Activated CD8-positive, alpha-beta T cell treated with anti-CD3 and anti-CD28 coated beads, Interleukin-2, amount 10 ng/mL, durations not matched to agents 7 days and 5 days (primary cell): Measurements from ENCODE around the gene HGFAC. TPM values are rescaled to one million over a fixed set of nuclear protein-coding genes. Genes with fewer than 3 reads are reported as not detected.

Experiments
- ATAC-seq: fragments of 150-1000 bp; cut with Tn5 transposase; one replicate; pipeline ENCODE4 v1.10.0; 2021; ENCODE audit warnings: moderate library complexity
- CTCF ChIA-PET: fragments of 350-600 bp; sonication (Branson Sonifier 250); formaldehyde crosslinking; loops from one replicate; lab custom pipeline; 2021; ENCODE audit warnings: antibody characterized with exemption; lab: Charles Lee
- POLR2A ChIA-PET: fragments of 350-600 bp; sonication (Branson Sonifier 250); formaldehyde crosslinking; loops from one replicate; lab custom pipeline; 2021; ENCODE audit warnings: antibody characterized with exemption; lab: Charles Lee
- DNase-seq: peaks from one replicate; pipeline ENCODE4 v3.0.0-alpha.2; 2020
- H3K27ac Mint-ChIP-seq: one replicate; pipeline ENCODE4 v1.8.0; 2021; ENCODE audit warnings: mild to moderate bottlenecking, mixed read lengths
- H3K27me3 Mint-ChIP-seq: one replicate; pipeline ENCODE4 v1.8.0; 2021; ENCODE audit warnings: low read depth, mixed read lengths
- H3K36me3 Mint-ChIP-seq: one replicate; pipeline ENCODE4 v1.8.0; 2021; ENCODE audit warnings: low read depth, mixed read lengths
- H3K4me1 Mint-ChIP-seq: one replicate; pipeline ENCODE4 v1.8.0; 2021; ENCODE audit warnings: low read depth, mixed read lengths
- H3K4me3 Mint-ChIP-seq: one replicate; pipeline ENCODE4 v1.8.0; 2021; ENCODE audit warnings: mild to moderate bottlenecking, mixed read lengths
- H3K9me3 Mint-ChIP-seq: one replicate; pipeline ENCODE4 v1.8.0; 2022; ENCODE audit warnings: mixed read lengths; ENCODE audit not compliant: insufficient read depth
- total RNA-seq, 2 experiments: library from RNA; stranded (reverse); gene quantifications; one replicate each; pipeline ENCODE4 v1.2.3, GENCODE V29; 2021

HGFAC gene
- total RNA-seq, 2 experiments from 2014 or later = not detected

- no peaks in the 10 kb centered on the region for H3K9me3 Mint-ChIP-seq
- H3K27ac Mint-ChIP-seq = no peak overlapping the region
- ChIA-PET CTCF (no interaction called here), POLR2A (no interaction called here)
- no peaks in the 10 kb centered on the region for H3K36me3 Mint-ChIP-seq
- no peak for ATAC-seq
- no peaks in the 10 kb centered on the region for H3K27me3 Mint-ChIP-seq
- H3K4me3 Mint-ChIP-seq = no peak overlapping the region
- DNase-seq = no peak
- H3K4me1 Mint-ChIP-seq = no peaks in the 10 kb centered on the region
Observed at GRCh38 chr4:3432381-3432790, 9.4 kb upstream of the HGFAC start.

DNA sequence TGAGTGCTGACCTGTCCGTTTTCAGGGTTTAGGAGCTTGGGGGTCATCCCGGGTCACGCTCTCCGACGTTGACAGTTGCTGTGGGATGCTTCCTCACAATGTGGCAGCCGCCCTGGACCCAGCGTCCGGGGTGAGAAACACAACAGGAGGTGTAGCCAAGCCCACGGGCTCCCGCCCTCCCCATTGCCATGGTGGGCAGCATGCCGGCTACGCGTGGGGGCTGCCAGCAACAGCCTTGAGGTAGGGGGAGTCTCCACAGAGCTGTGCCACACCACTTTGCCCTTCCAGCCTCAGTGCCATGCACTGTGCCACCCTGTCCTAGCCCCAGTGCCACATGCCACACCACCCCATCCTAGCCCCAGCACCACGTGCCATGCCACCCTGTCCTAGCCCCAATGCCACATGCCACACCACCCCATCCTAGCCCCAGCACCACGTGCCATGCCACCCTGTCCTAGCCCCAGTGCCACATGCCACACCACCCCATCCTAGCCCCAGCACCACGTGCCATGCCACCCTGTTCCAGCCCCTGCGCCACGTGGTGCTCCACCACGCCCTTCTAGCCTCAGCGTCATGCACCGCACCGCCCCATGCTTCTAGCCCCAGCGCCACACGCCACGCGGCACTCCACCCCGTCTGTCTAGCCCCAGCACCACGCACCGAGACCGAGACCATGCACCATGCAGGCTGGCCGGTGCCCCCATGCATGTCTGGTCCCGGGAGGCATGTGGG lies 8.5 kb upstream of the HGFAC start:
- POLR2A ChIA-PET = no interaction called here
- ATAC-seq (no peak), DNase-seq (no peak)
- Mint-ChIP-seq H3K36me3 (no peaks in the 10 kb centered on the region), H3K4me1 (no peaks in the 10 kb centered on the region), H3K4me3 (no peak overlapping the region), H3K27ac (no peak overlapping the region), H3K9me3 (no peaks in the 10 kb centered on the region), H3K27me3 (no peaks in the 10 kb centered on the region)
- CTCF ChIA-PET = no interaction called here

GRCh38 chr4:3434881-3435685 lies 6.7 kb upstream of the HGFAC start:
- no peaks in the 10 kb centered on the region for H3K27me3 Mint-ChIP-seq
- no peak overlapping the region for H3K4me3 Mint-ChIP-seq
- ChIA-PET CTCF (no interaction called here), POLR2A (interaction anchor here (0.6 kb wide), 1 partner anchor 136 kb away, joined by 3 read pairs; no protein-coding TSS in a partner anchor)
- no peaks in the 10 kb centered on the region for H3K36me3 Mint-ChIP-seq
- ATAC-seq = no peak
- no peak overlapping the region for H3K27ac Mint-ChIP-seq
- DNase-seq = no peak
- no peaks in the 10 kb centered on the region for H3K4me1 Mint-ChIP-seq
- H3K9me3 Mint-ChIP-seq = no peaks in the 10 kb centered on the region

DNA sequence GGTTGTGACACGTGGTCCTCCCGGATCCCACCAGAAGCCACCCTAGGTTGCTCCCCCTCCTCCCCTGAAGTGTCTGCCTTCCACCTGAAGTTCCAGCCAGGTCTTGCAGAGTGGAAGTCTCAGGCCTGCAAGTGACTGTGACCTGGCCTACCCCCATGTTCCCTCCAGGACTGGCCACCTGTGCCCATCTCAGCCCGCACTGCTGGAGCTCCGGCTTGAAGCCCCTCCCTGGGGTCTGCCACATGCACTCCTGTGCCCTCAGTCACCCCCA lies 6.1 kb upstream of the HGFAC start:
- no peaks in the 10 kb centered on the region for H3K9me3 Mint-ChIP-seq
- ATAC-seq (no peak), DNase-seq (no peak)
- H3K36me3 Mint-ChIP-seq = no peaks in the 10 kb centered on the region
- H3K4me3 Mint-ChIP-seq = no peak overlapping the region
- no peak overlapping the region for H3K27ac Mint-ChIP-seq
- CTCF ChIA-PET = no interaction called here
- POLR2A ChIA-PET = interaction anchor here (0.6 kb wide), 1 partner anchor 136 kb away, joined by 3 read pairs; no protein-coding TSS in a partner anchor
- no peaks in the 10 kb centered on the region for H3K4me1 Mint-ChIP-seq
- H3K27me3 Mint-ChIP-seq = no peaks in the 10 kb centered on the region

GRCh38 chr4:3436048-3436797 lies 5.5 kb upstream of the HGFAC start:
- no peak for DNase-seq
- H3K4me1 Mint-ChIP-seq = no peaks in the 10 kb centered on the region
- no peaks in the 10 kb centered on the region for H3K36me3 Mint-ChIP-seq
- no peak for ATAC-seq
- H3K4me3 Mint-ChIP-seq = no peak overlapping the region
- peak overlapping the region; percentile 30 for H3K27ac Mint-ChIP-seq
- ChIA-PET POLR2A (interaction anchor here (0.6 kb wide), 1 partner anchor 137 kb away, joined by 3 read pairs; no protein-coding TSS in a partner anchor), CTCF (no interaction called here)
- no peaks in the 10 kb centered on the region for H3K9me3 Mint-ChIP-seq
- no peaks in the 10 kb centered on the region for H3K27me3 Mint-ChIP-seq

- CTCF ChIA-PET = no interaction called here
Observed at GRCh38 chr4:3436798-3437581, 4.8 kb upstream of the HGFAC start.

DNA sequence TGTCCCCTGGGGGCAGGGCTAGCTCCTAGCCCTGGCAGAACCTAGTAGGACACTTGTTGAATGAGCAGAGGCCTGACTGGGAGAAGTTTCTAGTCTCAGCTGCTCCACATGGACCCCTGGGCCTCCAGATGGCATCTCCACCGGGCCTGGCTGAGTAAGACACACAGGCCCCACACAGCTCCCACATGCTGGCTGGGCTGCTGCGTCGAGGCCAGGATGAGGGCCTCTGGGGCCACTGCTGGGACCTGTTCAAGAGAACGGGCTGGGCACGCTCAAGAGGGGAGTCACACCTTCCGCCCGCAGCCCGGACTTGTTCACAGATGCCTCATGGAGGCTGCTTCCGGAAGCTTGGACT lies 4.2 kb upstream of the HGFAC start:
- ATAC-seq (no peak), DNase-seq (no peak)
- Mint-ChIP-seq H3K27ac (no peak overlapping the region), H3K4me3 (no peak overlapping the region), H3K27me3 (no peaks in the 10 kb centered on the region), H3K4me1 (no peaks in the 10 kb centered on the region), H3K36me3 (no peaks in the 10 kb centered on the region), H3K9me3 (no peaks in the 10 kb centered on the region)
- ChIA-PET POLR2A (no interaction called here), CTCF (no interaction called here)

More at GRCh38 chr4:3436798-3437581, 4.8 kb upstream of the HGFAC start:
- ATAC-seq = peak; percentile 39
- H3K4me3 Mint-ChIP-seq = no peak overlapping the region
- no peaks in the 10 kb centered on the region for H3K27me3 Mint-ChIP-seq
- no peak overlapping the region for H3K27ac Mint-ChIP-seq
- H3K4me1 Mint-ChIP-seq = no peaks in the 10 kb centered on the region
- POLR2A ChIA-PET = no interaction called here
- H3K36me3 Mint-ChIP-seq = no peaks in the 10 kb centered on the region
- DNase-seq = peak; percentile 25
- H3K9me3 Mint-ChIP-seq = no peaks in the 10 kb centered on the region

DNA sequence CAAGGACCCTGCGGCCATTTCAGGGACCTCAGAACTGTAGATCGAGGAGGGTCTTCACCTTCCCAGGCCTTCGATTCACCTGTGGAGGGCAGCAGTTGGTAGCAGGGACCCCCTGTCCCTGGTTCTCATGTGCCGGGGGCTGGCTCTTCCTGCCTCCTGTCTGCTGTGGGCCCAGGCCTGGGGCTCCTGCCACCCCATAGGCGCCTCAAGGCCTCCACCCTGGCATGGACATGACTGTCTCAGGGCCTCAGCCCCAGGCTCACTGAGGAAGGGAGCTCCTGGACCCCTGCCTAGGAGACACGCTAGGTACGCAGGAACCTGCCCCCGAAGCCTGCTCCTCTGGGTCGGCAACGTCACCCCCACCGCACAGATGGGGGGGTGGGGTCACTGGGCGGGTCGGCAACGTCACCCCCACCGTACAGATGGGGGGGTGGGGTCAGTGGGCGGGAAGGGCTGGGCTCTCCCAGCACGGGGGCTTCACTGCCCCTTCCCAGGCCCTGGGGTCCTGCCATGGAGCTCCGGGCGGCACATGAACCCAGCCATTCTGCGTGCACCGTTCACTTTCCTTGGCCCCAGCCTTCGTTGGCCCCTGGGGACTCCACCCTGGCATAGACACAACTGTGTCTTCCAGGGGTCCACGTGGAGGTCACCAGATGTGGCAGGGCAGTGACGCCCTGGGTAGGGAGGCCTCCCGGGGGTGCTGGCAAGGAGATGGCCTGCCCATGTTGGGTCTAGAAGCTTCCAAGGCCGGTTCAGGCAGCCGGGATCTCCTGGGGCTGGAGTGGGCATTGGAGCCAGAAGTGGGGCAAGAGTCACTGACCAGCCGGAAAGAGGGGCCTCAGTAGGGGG lies 3.5 kb upstream of the HGFAC start:
- DNase-seq (no peak), ATAC-seq (no peak)
- no peak overlapping the region for H3K4me3 Mint-ChIP-seq
- no peak overlapping the region for H3K27ac Mint-ChIP-seq
- H3K4me1 Mint-ChIP-seq = no peaks in the 10 kb centered on the region
- no peaks in the 10 kb centered on the region for H3K36me3 Mint-ChIP-seq
- H3K9me3 Mint-ChIP-seq = no peaks in the 10 kb centered on the region
- POLR2A ChIA-PET = no interaction called here
- no peaks in the 10 kb centered on the region for H3K27me3 Mint-ChIP-seq
- CTCF ChIA-PET = no interaction called here

- Mint-ChIP-seq H3K4me1 (no peaks in the 10 kb centered on the region), H3K27me3 (no peaks in the 10 kb centered on the region), H3K9me3 (no peaks in the 10 kb centered on the region), H3K27ac (no peak overlapping the region), H3K36me3 (no peaks in the 10 kb centered on the region), H3K4me3 (no peak overlapping the region)
- DNase-seq (no peak), ATAC-seq (no peak)
- CTCF ChIA-PET = no interaction called here
- POLR2A ChIA-PET = no interaction called here
Observed at GRCh38 chr4:3438847-3439180, 3.0 kb upstream of the HGFAC start.

GRCh38 chr4:3439391-3439790 lies 2.4 kb upstream of the HGFAC start:
- Mint-ChIP-seq H3K27ac (no peak overlapping the region), H3K36me3 (no peaks in the 10 kb centered on the region), H3K27me3 (no peaks in the 10 kb centered on the region), H3K4me3 (no peak overlapping the region), H3K9me3 (no peaks in the 10 kb centered on the region), H3K4me1 (no peaks in the 10 kb centered on the region)
- CTCF ChIA-PET = no interaction called here
- ATAC-seq (no peak), DNase-seq (no peak)
- POLR2A ChIA-PET = no interaction called here

DNA sequence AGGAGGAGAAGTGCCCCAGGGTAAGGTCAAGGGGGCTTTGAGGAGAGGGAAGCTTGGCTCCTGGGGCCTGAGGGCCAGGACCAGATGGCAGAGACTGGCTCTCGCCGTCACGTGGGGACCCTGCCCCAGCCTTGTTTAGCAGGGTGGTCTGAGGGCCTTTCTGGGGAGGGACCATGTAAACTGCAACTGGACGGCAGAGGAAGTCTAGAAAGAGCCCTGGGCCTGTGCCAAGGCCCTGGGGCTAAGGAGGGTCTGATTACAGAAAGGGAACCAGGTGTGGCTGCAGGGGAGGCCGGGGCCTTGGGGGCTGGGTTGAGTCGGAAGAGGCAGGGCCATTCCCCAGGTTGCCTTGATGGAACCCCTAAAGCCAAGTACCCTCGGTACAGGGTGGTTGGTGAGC lies 1.8 kb upstream of the HGFAC start:
- ATAC-seq = no peak
- Mint-ChIP-seq H3K9me3 (no peaks in the 10 kb centered on the region), H3K36me3 (no peaks in the 10 kb centered on the region), H3K4me1 (no peaks in the 10 kb centered on the region), H3K27ac (no peak overlapping the region), H3K4me3 (no peak overlapping the region), H3K27me3 (no peaks in the 10 kb centered on the region)
- POLR2A ChIA-PET = no interaction called here
- CTCF ChIA-PET = no interaction called here
- no peak for DNase-seq
